ENCODE data around the gene FBN1. TPM values are rescaled to one million over a fixed set of nuclear protein-coding genes. Genes with fewer than 3 reads are reported as not detected.

The FBN1 gene
- total RNA-seq, 4 donors from 2014 or later: 113 to 147 (median 120) TPM

DNA sequence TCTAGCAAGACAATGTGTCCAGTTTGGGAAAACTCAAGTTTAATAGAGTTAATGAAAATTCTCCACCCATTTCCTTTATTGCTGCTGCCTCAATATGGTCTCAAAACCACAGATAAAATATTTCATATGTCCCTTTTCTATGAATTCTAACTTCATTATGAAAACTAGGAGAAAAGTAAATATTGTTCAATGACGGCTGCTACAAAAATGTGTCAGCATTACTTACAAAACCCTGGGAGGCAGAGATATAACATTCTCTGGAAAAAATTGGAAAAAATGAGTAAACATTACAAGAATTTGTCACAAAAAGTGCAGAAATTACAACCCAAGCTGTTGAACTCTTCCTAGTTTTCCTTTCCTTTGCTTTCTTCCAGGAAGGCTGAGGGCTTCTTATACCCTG is 22.2 kb upstream of the FBN1 start:
- Histone ChIP-seq H3K27ac (no peak overlapping the region), H3K27me3 (no peaks in the 10 kb centered on the region), H3K4me3 (replicated peaks in 1 of 3) (no peak overlapping the region), H3K9me3 (no peaks in the 10 kb centered on the region), H3K36me3 (no peaks in the 10 kb centered on the region), H3K4me1 (no peaks in the 10 kb centered on the region)
- intact Hi-C loops (cut with DNase I): no loop called here
- TF ChIP-seq POLR2A (IDR thresholded peaks at IDR 0.05): no peak
- TF ChIP-seq, protein P1, sequence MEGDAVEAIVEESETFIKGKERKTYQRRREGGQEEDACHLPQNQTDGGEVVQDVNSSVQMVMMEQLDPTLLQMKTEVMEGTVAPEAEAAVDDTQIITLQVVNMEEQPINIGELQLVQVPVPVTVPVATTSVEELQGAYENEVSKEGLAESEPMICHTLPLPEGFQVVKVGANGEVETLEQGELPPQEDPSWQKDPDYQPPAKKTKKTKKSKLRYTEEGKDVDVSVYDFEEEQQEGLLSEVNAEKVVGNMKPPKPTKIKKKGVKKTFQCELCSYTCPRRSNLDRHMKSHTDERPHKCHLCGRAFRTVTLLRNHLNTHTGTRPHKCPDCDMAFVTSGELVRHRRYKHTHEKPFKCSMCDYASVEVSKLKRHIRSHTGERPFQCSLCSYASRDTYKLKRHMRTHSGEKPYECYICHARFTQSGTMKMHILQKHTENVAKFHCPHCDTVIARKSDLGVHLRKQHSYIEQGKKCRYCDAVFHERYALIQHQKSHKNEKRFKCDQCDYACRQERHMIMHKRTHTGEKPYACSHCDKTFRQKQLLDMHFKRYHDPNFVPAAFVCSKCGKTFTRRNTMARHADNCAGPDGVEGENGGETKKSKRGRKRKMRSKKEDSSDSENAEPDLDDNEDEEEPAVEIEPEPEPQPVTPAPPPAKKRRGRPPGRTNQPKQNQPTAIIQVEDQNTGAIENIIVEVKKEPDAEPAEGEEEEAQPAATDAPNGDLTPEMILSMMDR (IDR thresholded peaks at IDR 0.05): no peak
- DNase-seq: no peak
- 85 to 95% methylated on average over 1 of the region's 1 CpG for WGBS, 2 donors

DNA sequence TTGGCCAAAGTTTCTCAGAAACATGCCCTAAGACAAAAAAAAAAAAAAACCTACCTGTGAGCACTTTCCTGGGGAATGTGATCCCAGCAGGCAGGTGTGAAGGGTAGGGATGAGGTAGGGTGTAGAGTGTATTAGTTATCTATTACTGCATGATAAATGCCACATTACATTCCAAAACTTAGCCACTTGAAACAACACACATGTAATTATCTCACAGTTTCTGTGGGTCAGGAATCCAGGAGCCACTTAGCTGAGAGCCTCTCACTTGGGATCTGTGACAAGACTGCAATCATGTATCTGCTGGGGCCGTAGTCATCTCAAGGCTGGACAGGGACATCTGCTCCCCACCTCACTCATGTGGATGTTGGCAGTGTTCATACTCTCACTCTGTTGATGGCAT is 18.9 kb upstream of the FBN1 start:
- 82 to 100% methylated on average over 1 of the region's 1 CpG for WGBS, 2 donors
- H3K36me3 ChIP-seq: no peaks in the 10 kb centered on the region
- H3K4me1 ChIP-seq: no peaks in the 10 kb centered on the region
- no peak overlapping the region for H3K27ac ChIP-seq
- no peaks in the 10 kb centered on the region for H3K9me3 ChIP-seq
- no peaks in the 10 kb centered on the region for H3K27me3 ChIP-seq
- no peak for DNase-seq
- H3K4me3 ChIP-seq (replicated peaks in 1 of 3): no peak overlapping the region
- TF ChIP-seq POLR2A (IDR thresholded peaks at IDR 0.05): no peak
- TF ChIP-seq, protein P1 (IDR thresholded peaks at IDR 0.05): no peak
- intact Hi-C loops (cut with DNase I): no loop called here

DNA sequence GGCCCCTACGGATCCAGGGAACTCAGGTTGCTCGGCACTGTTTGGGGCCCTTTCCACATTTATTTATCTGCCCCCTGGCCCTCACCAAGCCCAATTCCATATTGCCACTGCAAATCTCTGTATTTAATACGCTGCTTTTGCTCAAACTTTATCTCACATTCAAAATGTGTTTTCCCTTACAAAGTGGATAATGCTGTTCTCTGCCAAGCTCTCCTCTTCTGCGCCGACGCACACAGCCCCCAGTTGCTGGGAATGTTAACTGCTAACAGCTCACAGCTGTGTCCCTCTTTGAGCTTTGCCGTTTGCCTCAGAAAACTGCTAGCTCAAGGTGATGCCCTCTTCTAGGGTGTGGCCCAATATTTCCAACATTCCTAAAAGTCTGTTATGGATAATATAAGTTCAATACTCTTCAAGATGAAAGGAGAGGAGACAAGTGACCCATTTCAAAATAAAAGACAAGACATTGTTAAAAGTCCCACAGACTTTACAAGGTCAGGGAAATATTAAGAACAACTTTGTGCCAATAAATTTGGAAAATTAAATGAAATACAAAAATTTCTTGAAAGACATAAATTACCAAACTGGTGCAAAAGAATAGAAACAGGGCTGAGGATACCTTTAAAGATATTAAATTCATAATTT is 12.6 kb upstream of the FBN1 start:
- H3K4me3 ChIP-seq (replicated peaks in 1 of 3): no peak overlapping the region
- H3K9me3 ChIP-seq: no peaks in the 10 kb centered on the region
- no peaks in the 10 kb centered on the region for H3K4me1 ChIP-seq
- no peaks in the 10 kb centered on the region for H3K36me3 ChIP-seq
- no peak overlapping the region for H3K27ac ChIP-seq
- WGBS, 2 donors: 72 to 76% methylated on average over 6 to 7 of the region's 7 CpGs
- TF ChIP-seq POLR2A (IDR thresholded peaks at IDR 0.05): no peak
- TF ChIP-seq, protein P1 (IDR thresholded peaks at IDR 0.05): no peak
- DNase-seq: no peak
- intact Hi-C loops (cut with DNase I): no loop called here
- H3K27me3 ChIP-seq: no peaks in the 10 kb centered on the region

DNA sequence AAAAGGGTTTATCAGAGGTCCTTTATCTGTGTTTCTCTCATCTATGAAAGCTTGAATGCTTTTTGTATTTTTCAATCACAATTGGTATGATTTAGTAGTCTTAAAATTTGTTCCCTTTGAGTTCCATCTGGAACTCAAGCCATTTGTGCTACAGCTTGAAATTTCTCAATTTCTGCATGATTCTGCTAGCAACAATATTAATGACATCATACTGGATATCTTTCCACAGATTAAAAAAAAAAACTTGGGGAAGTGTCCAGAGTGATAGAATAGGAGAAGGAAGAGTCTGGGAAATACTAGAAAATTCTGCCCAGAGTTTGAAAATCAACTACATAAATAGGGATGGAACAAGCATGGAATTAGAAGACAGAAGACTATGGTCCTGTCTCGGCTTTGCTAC is 9.3 kb upstream of the FBN1 start:
- no peaks in the 10 kb centered on the region for H3K27me3 ChIP-seq
- H3K36me3 ChIP-seq: no peaks in the 10 kb centered on the region
- no peaks in the 10 kb centered on the region for H3K4me1 ChIP-seq
- no peak overlapping the region for H3K4me3 ChIP-seq (replicated peaks in 1 of 3)
- no peaks in the 10 kb centered on the region for H3K9me3 ChIP-seq
- TF ChIP-seq POLR2A (IDR thresholded peaks at IDR 0.05): no peak
- WGBS, 2 donors: 91 to 97% methylated on average over 1 of the region's 1 CpG
- DNase-seq: no peak
- no peak overlapping the region for H3K27ac ChIP-seq
- intact Hi-C loops (cut with DNase I): no loop called here

DNA sequence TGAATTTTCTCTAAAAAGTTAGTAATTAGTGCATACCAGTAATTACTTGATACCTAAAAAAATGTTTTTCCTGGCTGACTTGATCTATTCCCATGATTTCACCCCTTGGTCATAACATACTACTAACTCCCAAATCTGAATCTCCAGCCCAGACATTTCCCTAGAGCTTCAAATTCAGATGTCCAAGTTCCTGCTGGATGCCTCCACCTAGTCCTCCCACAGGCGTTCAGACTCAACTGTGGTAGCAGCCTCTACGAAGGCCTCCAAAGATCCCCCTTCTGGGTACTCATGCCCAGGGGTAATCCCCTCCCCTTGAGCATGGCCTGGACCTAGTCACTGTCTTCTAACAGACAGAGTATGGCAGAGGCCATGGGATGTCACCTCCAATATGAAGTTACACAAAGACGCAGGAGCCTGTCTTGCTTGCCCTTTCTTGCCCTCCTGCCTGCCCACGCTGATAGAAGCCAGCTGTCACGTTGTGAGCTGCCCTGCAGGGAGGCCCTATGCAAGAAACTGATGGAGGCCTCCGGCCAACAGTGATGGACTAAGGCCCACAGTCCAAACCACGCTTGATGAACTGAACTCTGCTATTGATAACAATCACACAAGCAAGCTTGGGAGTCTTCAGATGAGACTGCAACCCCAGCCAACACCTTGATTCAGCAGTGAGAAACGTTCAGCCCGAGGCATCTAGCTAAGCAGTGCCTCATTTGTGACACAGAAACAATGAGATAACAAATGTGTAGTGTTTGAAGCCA is 8.6 kb upstream of the FBN1 start:
- intact Hi-C loops (cut with DNase I): no loop called here
- TF ChIP-seq, protein P1 (IDR thresholded peaks at IDR 0.05): no peak
- no peak for TF ChIP-seq POLR2A (IDR thresholded peaks at IDR 0.05)
- Histone ChIP-seq H3K9me3 (no peaks in the 10 kb centered on the region), H3K27me3 (no peaks in the 10 kb centered on the region), H3K36me3 (no peaks in the 10 kb centered on the region), H3K4me3 (replicated peaks in 1 of 3) (no peak overlapping the region), H3K4me1 (no peaks in the 10 kb centered on the region), H3K27ac (no peak overlapping the region)
- DNase-seq: no peak
- WGBS, 2 donors: 88 to 91% methylated on average over 4 to 9 of the region's 9 CpGs

All from thyroid gland (tissue), 4 donors.